GM21825 (cell line): ENCODE results near the gene ALK.

Source experiments
- ATAC-seq: cut with Tn5 transposase; IDR thresholded peaks from one replicate; pipeline ENCODE4 v1.9.1; 2021; ENCODE audit warnings: mild to moderate bottlenecking, moderate library complexity; ENCODE audit not compliant: unreplicated experiment

ALK gene

DNA sequence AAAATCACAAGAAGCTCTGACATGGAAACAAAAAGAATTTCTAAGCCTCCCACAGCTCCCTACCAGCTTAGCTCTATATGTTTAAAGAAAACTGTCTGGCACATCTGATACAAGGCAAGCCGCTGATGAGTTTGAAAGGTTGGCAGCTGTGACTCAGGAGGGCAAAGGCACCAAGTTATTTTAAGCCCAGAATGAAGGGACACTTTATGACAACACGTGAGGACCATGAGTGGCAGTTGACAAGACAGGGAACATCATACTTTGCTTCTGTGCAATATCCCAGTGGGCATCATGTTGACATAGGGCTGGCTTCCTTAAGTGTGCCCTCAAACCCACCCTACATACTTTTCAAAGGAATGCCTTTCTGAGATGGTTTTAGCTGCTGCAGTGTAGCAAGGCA, 533.3 kb downstream of the ALK start:
- no peak for ATAC-seq

- no peak for ATAC-seq
Observed at GRCh38 chr2:29382486-29382885, 538.9 kb downstream of the ALK start.

DNA sequence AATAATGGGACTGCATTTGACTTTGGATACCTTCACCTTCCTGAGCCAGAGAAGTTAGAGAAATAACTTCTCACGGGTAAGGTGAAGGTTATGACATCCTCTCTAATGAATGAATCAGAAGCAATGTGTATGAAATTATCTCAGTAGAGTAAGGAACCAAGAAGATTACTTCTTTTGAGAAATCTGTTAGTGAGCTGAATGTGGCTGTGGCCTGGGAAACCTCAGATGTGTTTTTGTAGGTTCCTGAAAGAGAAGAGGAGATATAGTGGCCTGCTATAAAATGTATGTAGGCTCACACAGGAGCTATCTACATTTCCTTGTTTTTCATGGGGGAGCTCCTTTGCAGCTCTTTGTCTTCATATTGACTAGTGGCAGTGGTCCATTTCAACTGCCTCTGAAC, 543.6 kb downstream of the ALK start:
- ATAC-seq = no peak

- no peak for ATAC-seq
Observed at GRCh38 chr2:29376541-29376940, 544.8 kb downstream of the ALK start.

GRCh38 chr2:29375843-29376242, 545.5 kb downstream of the ALK start:
- ATAC-seq = no peak

DNA sequence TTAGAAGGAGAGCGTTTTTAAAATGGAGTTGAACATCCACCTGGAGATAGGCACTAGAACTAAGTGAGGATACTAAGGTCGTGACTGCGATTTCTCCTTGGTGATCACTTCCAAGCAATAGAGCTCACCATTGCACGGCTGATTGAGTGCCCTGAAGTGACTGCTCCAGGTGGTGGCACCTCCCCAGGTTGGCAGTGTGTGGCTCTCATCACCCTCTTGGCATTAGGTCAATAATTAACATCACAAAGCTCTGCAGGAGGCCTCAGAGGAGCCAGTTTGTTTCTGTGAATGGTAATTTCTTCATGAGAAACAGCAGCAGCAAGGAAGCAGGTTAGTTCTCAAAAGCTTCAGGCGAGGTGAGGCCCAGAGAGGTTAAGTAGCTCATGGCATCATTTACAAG, 546.6 kb downstream of the ALK start:
- ATAC-seq = no peak

- ATAC-seq = no peak
Observed at GRCh38 chr2:29373870-29374269, 547.5 kb downstream of the ALK start.

DNA sequence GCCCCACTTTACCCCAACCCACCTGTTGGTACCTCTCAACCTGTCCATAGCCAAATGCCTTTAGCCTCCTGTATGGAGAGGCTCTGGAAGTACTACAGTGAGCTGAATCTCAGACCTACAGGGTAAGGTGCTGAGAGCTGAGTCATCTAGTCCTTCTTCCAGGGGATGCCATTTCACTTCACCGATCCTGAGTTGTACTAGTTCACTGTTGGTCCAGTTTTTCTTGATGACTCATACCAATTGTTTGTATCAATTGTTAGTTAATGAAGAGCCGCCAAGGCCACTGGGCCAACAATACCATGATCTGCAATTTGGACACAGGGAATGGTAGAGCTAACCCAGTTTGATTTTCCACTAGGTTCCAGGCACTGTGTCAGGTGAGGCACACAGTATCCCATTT, 549.2 kb downstream of the ALK start:
- no peak for ATAC-seq

DNA sequence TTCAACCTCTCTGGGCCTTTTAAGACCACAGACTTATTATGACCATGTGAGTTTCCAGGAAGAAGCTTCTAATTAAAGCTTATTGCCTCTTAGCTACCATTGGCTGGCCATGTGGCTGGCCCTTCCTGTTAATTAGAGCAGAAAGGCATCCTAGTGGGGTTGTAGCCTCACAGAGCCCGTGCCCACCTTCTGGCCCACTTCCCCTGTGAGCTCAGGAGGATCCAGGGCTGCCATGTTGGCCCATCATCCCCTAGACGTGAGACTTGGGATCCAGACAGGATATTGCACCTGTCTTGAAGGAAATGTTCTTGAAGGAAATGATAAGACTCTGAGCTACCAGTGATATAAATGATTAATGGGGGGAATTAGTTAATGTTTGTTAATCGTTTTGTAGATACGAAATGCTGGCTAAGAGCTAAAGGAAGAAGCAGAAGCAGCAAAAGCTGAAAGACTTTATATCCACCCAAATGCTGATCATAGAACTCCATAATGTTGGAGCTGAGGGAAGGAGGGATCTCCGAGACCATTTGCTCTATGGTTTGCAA, 550.7 kb downstream of the ALK start:
- ATAC-seq = no peak

- ATAC-seq = no peak
Observed at GRCh38 chr2:29370173-29370572, 551.2 kb downstream of the ALK start.

GRCh38 chr2:29368659-29369040, 552.7 kb downstream of the ALK start:
- no peak for ATAC-seq

DNA sequence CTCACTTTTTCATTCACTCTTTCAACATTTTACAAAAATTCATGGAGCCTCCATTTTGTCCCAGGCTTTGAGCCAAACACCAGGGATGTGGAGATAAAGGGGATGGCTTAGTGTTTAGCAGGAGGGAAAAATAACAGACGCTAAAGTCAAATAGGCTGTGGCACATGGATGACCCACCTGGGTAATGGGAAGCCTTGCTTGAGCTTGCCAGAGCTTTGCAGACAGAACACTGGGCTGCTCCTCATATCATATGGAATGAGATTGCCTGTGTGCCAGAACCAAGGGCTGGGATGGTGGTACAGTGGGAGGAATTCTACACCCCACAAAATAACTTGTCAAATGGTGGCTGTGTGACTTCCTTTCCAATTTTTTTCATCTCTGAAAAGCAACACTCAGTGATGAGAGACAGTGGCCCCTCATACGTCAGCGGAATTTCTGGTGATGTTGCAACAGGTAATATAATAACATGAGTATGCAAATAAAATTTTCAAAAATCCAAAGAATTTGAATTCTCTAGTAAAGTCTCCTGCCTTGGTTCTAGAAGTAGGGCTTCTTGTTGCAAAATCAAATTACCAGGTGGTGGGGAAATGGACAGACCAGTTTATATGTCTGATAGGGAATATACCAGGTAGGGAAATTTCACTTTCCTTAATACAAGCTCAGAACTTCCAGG, 553.3 kb downstream of the ALK start:
- no peak for ATAC-seq

GRCh38 chr2:29363111-29363510, 558.3 kb downstream of the ALK start:
- ATAC-seq = no peak

DNA sequence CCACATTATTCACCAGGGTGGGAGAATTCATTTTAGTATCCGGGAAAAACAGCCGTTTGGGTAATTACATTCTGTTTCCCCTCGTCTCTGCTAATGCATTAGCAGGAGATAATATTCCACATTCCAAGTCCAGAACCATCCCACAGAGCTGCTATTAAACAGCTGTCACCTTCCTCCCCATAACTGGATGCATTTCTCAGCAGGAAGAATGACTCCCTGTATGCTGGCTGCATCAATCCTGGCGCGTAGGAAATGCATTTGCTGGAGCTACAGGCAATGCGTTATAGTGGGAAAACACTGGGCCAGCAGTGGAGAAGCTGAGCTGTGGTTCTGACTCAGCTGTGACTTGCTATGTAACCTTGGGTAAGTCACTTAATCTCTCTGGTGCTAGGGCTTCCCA, 560.2 kb downstream of the ALK start:
- no peak for ATAC-seq

DNA sequence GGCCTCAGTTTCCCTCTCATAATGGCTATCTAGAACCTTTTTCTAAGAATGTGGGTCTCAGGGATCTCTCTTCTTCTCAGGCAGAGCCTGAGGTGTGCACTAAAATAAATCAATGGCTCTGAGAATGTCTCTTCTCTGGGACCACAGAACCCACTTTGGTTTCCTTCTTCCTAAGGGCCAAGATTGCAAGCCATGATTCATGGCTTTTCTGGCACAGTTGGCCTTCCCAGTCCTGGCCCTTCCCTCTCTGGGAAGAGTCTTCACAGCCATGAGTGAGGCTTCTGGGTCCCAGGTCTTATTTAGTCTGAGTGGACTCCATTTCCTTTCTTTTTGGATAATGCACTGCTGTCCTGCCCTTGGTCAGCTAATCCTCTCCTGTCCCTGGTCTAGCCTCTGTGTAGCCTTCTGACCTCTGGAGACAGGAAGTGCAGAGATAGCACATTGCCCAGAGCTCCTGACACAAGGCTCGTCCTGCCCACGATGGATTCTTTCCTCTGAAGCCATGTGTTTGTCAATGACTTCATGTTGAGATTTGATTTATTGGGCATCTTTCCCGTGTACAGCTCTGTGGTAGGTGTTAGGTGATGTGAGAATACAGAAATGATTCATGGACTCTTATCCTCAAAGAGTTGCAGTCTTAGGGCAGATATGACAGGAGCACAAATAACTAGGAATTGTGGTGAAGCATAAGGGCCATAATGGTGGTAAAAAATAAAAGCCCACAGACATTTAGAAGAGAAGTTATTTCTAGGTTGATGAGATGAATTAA, 561.2 kb downstream of the ALK start:
- no peak for ATAC-seq

DNA sequence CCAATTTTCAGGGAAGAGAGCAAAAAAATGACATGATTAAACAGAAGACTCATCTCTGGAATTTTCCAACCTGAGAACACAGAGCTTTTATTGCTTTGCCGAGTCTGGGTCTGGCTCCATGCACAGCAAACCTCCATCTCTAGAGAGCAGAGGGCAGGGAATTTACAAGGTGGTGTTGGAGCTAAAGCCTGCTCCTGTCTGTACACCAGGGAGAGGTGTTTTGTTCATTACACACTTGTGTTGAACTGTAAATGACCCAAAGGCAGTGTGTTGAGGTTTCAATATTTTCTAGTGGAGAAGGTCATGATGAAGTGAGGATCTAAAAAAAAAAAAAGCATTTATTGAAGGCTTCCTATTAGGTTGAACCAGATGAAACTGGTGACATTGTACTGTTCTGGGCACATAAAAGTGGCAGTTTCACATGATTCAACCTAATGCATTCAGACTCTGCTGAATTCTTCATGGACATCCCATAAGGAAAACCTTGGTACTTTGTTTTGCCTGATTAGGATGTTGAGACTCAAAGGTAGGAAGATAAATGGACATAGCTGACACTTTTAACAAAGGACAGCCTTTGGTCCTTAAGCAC, 567.9 kb downstream of the ALK start:
- no peak for ATAC-seq

- no peak for ATAC-seq
Observed at GRCh38 chr2:29351916-29352591, 569.3 kb downstream of the ALK start.

- ATAC-seq = no peak
Observed at GRCh38 chr2:29351248-29351647, 570.1 kb downstream of the ALK start.

DNA sequence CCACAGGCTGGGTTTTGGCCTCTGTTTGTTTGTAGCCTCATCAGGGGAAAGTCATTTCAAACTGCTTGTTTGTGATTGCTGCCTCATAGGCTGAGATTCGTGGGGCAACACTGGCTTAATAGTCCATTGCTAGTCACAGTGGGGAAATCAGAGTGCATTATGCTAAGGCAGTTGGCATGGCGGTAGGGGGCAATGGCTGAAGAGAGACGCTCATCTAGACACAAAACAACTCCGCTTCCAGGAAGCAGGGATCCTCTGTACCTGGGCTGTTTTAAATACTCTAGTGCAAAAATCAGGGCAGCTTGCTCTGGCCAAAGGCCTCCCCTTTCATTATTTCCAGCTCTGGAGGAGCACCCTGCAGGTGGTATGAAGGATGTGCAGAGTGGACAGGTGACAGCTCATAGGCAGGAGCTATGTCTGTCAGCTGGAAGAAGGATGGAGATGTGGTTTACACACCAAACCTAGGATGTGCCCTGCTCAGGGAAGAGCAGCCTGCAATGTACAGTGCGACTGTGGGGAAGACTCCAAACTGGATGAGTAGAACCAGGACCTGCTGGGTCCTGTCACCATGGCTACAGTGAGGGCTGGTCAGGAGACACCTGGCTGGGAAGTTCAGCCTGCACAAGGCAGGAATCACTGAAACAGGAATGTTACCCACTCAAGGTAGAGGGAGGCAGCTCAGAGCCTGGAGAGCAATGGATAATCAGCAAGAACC, 571.9 kb downstream of the ALK start:
- no peak for ATAC-seq

GRCh38 chr2:29347774-29348461, 573.5 kb downstream of the ALK start:
- no peak for ATAC-seq
